HG03571 (cell line): Measurements from ENCODE around the gene COX7A1.
"Not testable (repeated sequence)": the region's sequence is repeated elsewhere in the genome, so short reads cannot be mapped to it uniquely, and the experiment has no call there.

ENCODE experiments used
- ATAC-seq: cut with Tn5 transposase; IDR thresholded peaks from one replicate; pipeline ENCODE4 v1.9.1; 2021; ENCODE audit not compliant: unreplicated experiment

COX7A1 gene

DNA sequence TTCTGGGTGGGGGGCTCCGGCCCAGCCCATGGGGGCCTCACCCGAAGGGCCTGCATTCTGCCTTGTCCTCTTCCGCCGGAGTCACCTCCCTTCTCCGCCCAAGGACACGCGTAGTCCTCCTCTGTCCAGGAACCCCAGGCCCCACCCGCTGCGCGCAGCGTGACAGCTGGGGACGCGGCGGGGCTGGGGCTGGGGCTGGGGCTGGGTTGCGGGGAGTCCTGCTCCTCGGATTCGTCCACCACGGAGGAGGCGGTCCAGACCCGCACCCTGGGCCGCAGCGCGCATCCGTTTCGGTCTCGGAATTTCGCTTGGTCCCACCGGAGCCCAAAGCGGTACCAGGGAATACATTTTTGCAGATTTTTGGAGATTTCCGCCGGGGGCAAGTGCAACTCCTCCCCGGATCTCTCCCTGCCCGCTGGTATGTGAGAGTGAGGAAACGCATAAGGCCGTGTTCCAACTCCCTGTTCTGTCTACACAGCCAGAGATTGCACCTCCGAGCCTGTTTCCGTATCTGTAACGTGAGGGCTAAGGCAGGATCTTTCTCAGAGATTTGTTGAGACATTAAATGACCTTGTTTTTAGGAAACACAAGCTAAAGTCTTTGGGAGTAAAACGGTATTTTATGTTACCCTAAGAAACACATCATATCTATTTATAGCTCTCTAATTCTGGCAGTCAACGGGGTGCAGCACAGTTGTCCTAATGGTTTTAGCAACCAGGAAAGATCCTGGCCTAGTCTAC is at the start of gene COX7A1:
COX7A1 (minus strand) TSS at position 96 of the 740 bp plus-strand sequence; CDS start at position 56, 40 bp downstream.
- no peak for ATAC-seq

DNA sequence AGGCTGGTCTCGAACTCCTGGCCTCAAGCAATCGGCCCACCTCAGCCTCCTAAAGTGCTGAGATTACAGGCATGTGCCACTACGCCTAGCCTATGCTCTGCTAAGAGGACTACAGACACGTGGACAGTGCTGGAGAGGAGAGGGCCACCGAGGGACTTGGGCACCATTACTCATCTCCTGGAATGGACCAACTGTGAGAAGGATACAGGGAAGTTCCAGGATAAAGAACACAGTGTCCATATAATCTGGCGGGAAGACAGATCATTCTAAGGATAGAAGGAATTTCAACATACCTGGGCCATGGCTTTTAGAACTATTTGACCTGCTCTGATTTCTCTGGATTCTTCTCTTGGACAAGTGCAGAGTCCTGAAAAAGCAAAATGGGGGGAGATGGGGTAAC is 49.4 kb upstream of the COX7A1 start:
- ATAC-seq, result no peak

DNA sequence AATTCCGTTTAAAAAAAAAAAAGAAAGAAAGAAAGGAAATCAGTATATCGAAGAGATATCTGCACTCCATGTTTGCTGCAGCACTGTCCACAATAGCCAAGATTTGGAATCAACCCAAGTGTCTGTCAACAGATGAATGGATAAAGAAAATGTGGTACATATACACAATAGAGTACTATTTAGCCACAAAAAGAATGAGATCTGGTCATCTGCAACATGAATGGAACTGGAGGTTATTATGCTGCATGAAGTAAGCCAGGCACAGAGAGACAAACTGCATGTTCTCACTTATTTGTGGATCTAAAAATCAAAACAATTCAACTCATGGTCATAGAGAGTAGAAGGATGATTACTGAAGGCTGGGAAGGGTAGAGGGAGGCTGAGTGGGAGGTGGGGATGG is 45.9 kb upstream of the COX7A1 start:
- no peak for ATAC-seq

- ATAC-seq, result no peak
Observed at GRCh38 chr19:36196249-36196648, 44.0 kb upstream of the COX7A1 start.

- ATAC-seq, result not testable (repeated sequence)
Observed at GRCh38 chr19:36186722-36187121, 34.5 kb upstream of the COX7A1 start.

- no peak for ATAC-seq
Observed at GRCh38 chr19:36183245-36183628, 31.0 kb upstream of the COX7A1 start.

DNA sequence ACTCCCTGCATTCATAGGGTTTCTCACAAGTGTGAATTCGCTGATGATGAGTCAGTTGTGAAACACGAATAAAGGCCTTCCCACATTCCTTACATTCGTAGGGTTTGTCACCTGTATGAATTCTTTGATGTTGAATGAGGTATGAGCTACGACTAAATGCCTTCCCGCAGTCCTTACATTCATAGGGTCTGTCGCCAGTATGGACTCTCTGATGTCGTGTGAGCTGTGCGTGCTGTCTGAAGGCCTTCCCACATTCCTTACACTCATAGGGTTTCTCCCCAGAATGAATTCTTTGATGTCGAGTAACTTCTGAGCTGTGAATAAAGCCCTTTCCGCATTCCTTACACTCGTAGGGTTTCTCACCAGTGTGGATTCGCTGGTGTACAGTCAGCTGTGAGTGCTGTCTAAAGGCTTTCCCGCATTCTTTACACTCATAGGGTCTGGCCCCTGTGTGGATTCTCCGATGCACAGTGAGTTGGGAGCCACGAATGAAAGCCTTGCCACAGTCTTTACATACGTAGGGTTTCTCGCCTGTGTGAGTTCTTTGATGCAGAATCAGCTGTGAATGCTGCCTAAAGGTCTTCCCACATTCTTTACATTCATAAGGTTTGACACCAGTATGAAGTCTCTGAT is 30.5 kb upstream of the COX7A1 start:
- ATAC-seq, result no peak

GRCh38 chr19:36179077-36179476 is 26.8 kb upstream of the COX7A1 start:
- not testable (repeated sequence) for ATAC-seq

GRCh38 chr19:36173846-36174245 is 21.6 kb upstream of the COX7A1 start:
- ATAC-seq, result not testable (repeated sequence)

DNA sequence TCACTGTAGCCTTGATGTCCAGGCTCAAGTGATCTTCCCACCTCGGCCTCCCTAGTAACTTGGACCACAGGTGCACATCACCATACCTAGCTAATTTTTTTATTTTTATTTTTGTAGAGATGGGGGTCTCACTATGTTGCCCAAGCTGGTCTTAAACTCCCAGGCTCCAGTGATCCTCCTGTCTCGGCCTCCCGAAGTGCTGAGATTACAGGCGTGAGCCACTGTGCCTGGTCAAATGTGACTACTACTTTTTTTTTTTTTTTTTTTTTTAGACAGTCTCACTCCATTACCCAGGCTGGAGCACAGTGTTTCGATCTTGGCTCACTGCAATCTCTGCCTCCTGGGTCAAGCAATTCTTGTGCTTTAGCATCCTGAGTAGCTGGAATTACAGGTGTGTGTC is 20.6 kb upstream of the COX7A1 start:
- no peak for ATAC-seq

DNA sequence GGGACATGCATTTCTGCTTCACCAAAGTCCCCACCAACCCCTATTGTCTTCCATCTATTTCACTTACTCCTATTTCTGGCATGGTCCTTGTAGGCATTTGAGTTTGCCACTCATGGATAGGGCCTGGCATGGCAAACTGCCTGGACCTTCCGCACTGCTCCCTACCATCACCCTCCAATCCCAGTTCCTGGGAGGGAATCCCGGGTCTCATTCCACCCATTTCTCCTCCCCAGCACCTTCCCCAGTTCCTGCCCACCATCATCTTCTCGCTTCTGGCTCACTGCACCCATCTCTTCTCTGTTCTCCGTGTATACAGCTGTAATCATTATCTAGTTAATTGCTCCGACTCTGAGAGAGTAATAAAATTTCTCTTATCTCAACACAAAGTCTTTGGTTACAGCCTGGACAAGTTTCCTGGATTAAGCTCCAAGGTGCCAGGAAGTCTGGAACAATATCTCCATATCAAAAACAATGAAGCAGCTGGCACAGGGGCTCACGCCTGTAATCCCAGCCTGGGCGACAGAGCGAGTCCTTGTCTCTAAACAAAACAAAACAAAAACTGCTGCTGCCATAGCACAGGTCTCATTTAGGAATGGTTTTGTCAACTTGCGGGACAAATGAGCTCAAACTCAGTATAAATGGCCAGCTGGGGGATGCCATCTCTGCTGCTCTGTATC is 17.0 kb upstream of the COX7A1 start:
- no peak for ATAC-seq

- ATAC-seq, result no peak
Observed at GRCh38 chr19:36163813-36164212, 11.6 kb upstream of the COX7A1 start.

DNA sequence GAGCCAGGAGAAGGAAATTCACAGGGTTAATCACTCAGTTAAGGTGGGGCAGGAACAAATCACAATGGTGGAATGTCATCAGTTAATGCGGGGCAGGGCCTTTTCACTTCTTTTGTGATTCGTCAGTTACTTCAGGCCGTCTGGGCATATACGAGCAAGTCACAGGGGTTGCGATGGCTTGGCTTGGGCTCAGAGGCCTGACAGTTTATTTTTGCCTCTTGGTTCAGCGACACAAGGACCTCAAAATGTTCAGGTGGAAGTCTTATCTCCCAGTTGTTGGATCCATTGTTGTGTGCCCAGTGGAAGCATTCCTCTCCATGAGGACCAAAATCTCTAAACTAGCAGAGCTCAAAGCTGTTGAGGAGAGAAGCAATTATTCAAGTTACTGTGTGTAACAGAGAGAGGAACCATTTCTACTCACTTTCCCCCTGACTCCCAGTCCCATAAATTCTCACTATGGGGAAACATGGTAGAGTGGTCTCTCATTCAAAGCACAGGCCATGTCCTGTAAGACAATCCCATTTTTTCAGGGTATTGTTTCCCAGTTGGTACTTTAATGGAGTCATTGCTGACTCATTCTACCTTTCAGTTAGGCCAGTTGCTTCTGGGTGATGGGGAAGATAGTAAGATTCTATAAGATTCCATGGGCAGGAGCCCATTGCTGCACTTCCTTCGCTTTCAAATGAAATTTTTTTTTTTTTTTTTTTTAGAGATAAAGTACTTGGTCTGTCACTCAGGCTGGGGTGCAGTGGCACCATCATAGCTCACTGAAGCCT is 8.8 kb upstream of the COX7A1 start:
- no peak for ATAC-seq

DNA sequence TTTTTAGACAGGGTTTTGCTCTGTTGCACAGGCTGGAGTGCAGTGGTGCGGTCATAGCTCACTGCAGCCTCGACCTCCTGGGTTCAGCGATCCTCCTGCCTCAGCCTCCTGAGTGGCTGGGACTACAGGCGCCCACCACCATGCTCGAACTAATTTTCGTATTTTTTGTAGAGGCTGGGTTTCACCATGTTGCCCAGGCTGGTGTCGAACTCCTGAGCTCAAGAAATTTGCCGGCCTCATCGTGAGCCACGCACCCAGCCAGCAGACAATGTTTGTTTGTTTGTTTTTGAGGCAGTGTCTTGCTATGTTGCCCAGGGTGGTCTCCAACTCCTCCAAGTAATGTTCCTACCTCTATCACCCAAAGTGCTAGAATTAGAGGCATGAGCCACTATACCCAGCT is 879 bp upstream of the COX7A1 start:
- no peak for ATAC-seq

DNA sequence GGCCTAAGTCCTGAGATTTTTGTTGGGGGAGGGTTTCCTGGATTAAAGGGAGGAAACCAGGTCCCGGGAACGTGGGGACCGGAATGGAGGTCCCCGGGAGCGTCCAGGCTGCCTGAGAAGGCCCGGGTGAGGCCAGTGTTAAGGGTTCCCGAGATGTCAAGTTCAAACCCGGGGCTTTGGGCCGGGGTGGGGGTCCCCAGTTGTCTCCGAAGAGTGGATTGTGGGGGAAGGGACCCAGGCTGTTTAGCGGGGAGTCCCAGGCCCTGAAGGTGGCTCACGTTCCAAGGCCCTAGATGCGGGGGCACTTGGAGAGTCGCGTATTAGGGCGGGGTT is 262 bp downstream of the COX7A1 start:
- ATAC-seq, result no peak

GRCh38 chr19:36151144-36152018 is 866 bp downstream of the COX7A1 start:
- ATAC-seq, result no peak

GRCh38 chr19:36150586-36150985 is 1.7 kb downstream of the COX7A1 start:
- ATAC-seq, result no peak

GRCh38 chr19:36149673-36150406 is 2.4 kb downstream of the COX7A1 start:
- no peak for ATAC-seq

DNA sequence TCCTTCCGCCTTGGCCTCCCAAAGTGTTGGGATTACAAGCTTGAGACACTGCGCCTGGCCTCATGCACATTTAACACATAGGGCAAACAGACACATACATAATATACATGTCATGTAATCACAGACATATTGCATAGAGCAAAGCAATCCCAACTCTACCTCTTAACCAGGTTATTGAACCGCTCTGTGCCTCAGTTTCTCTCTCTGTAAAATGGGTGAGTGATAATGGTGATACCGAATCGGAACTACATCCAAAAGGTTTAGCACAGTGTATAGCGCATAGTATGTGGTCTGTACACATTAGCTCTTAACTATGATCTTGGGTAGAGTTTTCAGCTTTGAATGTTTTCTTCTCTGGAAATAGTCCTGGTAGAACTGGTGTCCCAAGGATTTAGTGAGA is 7.6 kb downstream of the COX7A1 start:
- no peak for ATAC-seq

- no peak for ATAC-seq
Observed at GRCh38 chr19:36142496-36142895, 9.8 kb downstream of the COX7A1 start.
